SK-N-SH (cell line): ENCODE results near the gene AOC1. TPM values are rescaled to one million over a fixed set of nuclear protein-coding genes. Genes with fewer than 3 reads are reported as not detected.

Source experiments
- CTCF ChIA-PET: fragments of 300-600, 350-600 bp; formaldehyde crosslinking; extraction: SDS; loops from one replicate; lab custom pipeline; 2021; lab: Yijun Ruan, JAX
- POLR2A ChIA-PET: fragments of 350-600 bp; sonication (Branson Sonifier 250); formaldehyde crosslinking; extraction: SDS; loops from one replicate; lab custom pipeline; 2020; ENCODE audit warnings: antibody characterized with exemption, inconsistent platforms; lab: Yijun Ruan, JAX
- DNase-seq: peaks from one replicate; pipeline ENCODE4 v3.0.0; 2012
- H2AFZ ChIP-seq: fragments of 200-600 bp; sonication (generic); 2 replicates; pipeline ENCODE4 v1.8.1; 2016; ENCODE audit warnings: antibody characterized with exemption, mild to moderate bottlenecking, low read depth
- H3F3A ChIP-seq: fragments of 200-600 bp; sonication (generic); replicated peaks from 2 replicates; pipeline ENCODE3; 2016; ENCODE audit warnings: antibody characterized with exemption, mild to moderate bottlenecking; ENCODE audit not compliant: insufficient read depth
- H3K27ac ChIP-seq, 2 experiments: fragments of 200-500 bp in 1 of 2; fragments of 200-600 bp in 1 of 2; sonication (Bioruptor generic) in 1 of 2; sonication (generic), shearing (Covaris generic) in 1 of 2; 2 replicates each; pipeline versions ENCODE4 v1.5.1 to v1.6.1; 2014 to 2016; ENCODE audit warnings: low read depth in 2 of 2, inconsistent platforms in 1 of 2, low read length in 1 of 2, mild to moderate bottlenecking in 1 of 2, mixed read lengths in 1 of 2
- H3K27me3 ChIP-seq: fragments of 200-600 bp; sonication (generic), shearing (Covaris generic); 2 replicates; pipeline ENCODE4 v1.6.1; 2016; ENCODE audit warnings: mixed run types; ENCODE audit not compliant: insufficient read depth
- H3K36me3 ChIP-seq, 2 experiments: fragments of 200-500 bp in 1 of 2; fragments of 200-600 bp in 1 of 2; sonication (Bioruptor generic) in 1 of 2; sonication (generic) in 1 of 2; replicated peaks in 1 of 2; 2 replicates each; pipeline versions ENCODE3 to v1.5.1; 2014 to 2016; ENCODE audit warnings: low read length in 1 of 2, mild to moderate bottlenecking in 1 of 2; ENCODE audit not compliant: insufficient read depth in 2 of 2, control insufficient read depth in 1 of 2
- H3K4me1 ChIP-seq, 2 experiments: fragments of 200-500 bp in 1 of 2; fragments of 200-600 bp in 1 of 2; sonication (Bioruptor generic) in 1 of 2; sonication (generic), shearing (Covaris generic) in 1 of 2; 2 replicates each; pipeline versions ENCODE4 v1.5.1 to v1.6.1; 2014 to 2016; ENCODE audit warnings: low read depth in 1 of 2, low read length in 1 of 2, mixed run types in 1 of 2; ENCODE audit not compliant: insufficient read depth in 2 of 2, control insufficient read depth in 1 of 2
- H3K4me2 ChIP-seq: fragments of 200-600 bp; sonication (generic), shearing (Covaris generic); 2 replicates; pipeline ENCODE4 v1.6.1; 2017; ENCODE audit warnings: mixed run types
- H3K4me3 ChIP-seq, 2 experiments: fragments of 200-500 bp in 1 of 2; fragments of 200-600 bp in 1 of 2; sonication (Bioruptor generic) in 1 of 2; sonication (generic), shearing (Covaris generic) in 1 of 2; 2 replicates each; pipeline versions ENCODE4 v1.5.1 to v1.8.1; 2014 to 2016; ENCODE audit warnings: low read depth in 2 of 2, inconsistent platforms in 1 of 2, low read length in 1 of 2, mild to moderate bottlenecking in 1 of 2, mixed read lengths in 1 of 2, moderate library complexity in 1 of 2
- H3K79me2 ChIP-seq: fragments of 200-600 bp; sonication (generic); 2 replicates; pipeline ENCODE4 v1.8.1; 2017; ENCODE audit warnings: mild to moderate bottlenecking; ENCODE audit not compliant: insufficient read depth
- H3K9ac ChIP-seq: fragments of 200-600 bp; sonication (generic); 2 replicates; pipeline ENCODE4 v1.6.1; 2017; ENCODE audit warnings: mixed run types
- H3K9me2 ChIP-seq: fragments of 200-600 bp; sonication (generic); 2 replicates; pipeline ENCODE4 v1.6.1; 2017; ENCODE audit warnings: mixed run types
- H3K9me3 ChIP-seq: fragments of 200-600 bp; sonication (generic); 2 replicates; pipeline ENCODE4 v1.6.1; 2017; ENCODE audit warnings: mixed run types, mild to moderate bottlenecking, moderate library complexity
- H4K20me1 ChIP-seq: fragments of 200-600 bp; sonication (generic); 2 replicates; pipeline ENCODE4 v1.6.1; 2017; ENCODE audit warnings: mild to moderate bottlenecking, mixed run types; ENCODE audit not compliant: insufficient read depth
- CHD2 ChIP-seq: fragments of 150-350 bp; IDR thresholded peaks from 2 replicates; pipeline ENCODE4 v1.6.1; 2018; ENCODE audit warnings: low read length; ENCODE audit not compliant: partially characterized antibody
- CTCF ChIP-seq: fragments of 200-600 bp; sonication (generic); IDR thresholded peaks from 2 replicates; pipeline ENCODE4 v1.6.1; 2017; ENCODE audit warnings: antibody characterized with exemption, mild to moderate bottlenecking, moderate library complexity
- EZH2phosphoT487 ChIP-seq: fragments of 200-600 bp; sonication (generic); IDR thresholded peaks from 2 replicates; pipeline ENCODE4 v1.6.1; 2017; ENCODE audit warnings: low read depth, mixed run types, mild to moderate bottlenecking, antibody characterized with exemption, moderate library complexity, borderline replicate concordance
- FOXJ3 ChIP-seq: sonication (generic); formaldehyde crosslinking; IDR thresholded peaks from 2 replicates; pipeline ENCODE4 v1.5.1; 2020; ENCODE audit warnings: mild to moderate bottlenecking, missing genetic modification reagents
- FOXM1 ChIP-seq: IDR thresholded peaks from 2 replicates; pipeline ENCODE4 v1.4.0; 2012; ENCODE audit warnings: low read depth, mild to moderate bottlenecking
- GABPA ChIP-seq: IDR thresholded peaks from 2 replicates; pipeline ENCODE4 v1.4.0; 2012; ENCODE audit warnings: low read depth, mild to moderate bottlenecking
- GATA2 ChIP-seq: sonication (generic); formaldehyde crosslinking; IDR thresholded peaks from 2 replicates; pipeline ENCODE4 v1.5.0; 2020; ENCODE audit warnings: mild to moderate bottlenecking, missing genetic modification reagents
- IRF3 ChIP-seq: fragments of 150-350 bp; IDR thresholded peaks from 2 replicates; pipeline ENCODE4 v1.6.1; 2016; ENCODE audit warnings: mild to moderate bottlenecking, low read depth, low read length
- JUND ChIP-seq: IDR thresholded peaks from 2 replicates; pipeline ENCODE4 v1.4.0; 2012
- RAD21 ChIP-seq: IDR thresholded peaks from 2 replicates; pipeline ENCODE4 v1.6.1; 2012; ENCODE audit warnings: mild to moderate bottlenecking, low read length
- REST ChIP-seq: IDR thresholded peaks from 2 replicates; pipeline ENCODE4 v1.6.1; 2012; ENCODE audit warnings: mild to moderate bottlenecking, low read depth, low read length, moderate library complexity
- RFX5 ChIP-seq: IDR thresholded peaks from 2 replicates; pipeline ENCODE4 v1.6.1; 2012; ENCODE audit warnings: mild to moderate bottlenecking, improper control_type of control experiment, low read length
- RXRA ChIP-seq: IDR thresholded peaks from 2 replicates; pipeline ENCODE4 v1.4.0; 2012; ENCODE audit warnings: low read depth, mild to moderate bottlenecking, borderline replicate concordance
- TAF1 ChIP-seq: IDR thresholded peaks from 2 replicates; pipeline ENCODE4 v1.6.1; 2012; ENCODE audit warnings: low read depth, mild to moderate bottlenecking, low read length, moderate library complexity, borderline replicate concordance
- YY1 ChIP-seq: IDR thresholded peaks from 2 replicates; pipeline ENCODE4 v1.4.0; 2012; ENCODE audit warnings: low read depth, mild to moderate bottlenecking
- WGBS: methylation state at CpG from one replicate; pipeline ENCODE4 v1.1.6; 2017; ENCODE audit warnings: low lambda C conversion rate; 5-methylcytosine and 5-hydroxymethylcytosine counted together
- polyA plus RNA-seq, 3 experiments: library from polyadenylated mRNA; depleted of rRNA; stranded (reverse); fragments of >200 nt; gene quantifications; 2 replicates each; pipeline ENCODE4 v1.2.3, GENCODE V29; 2012

The AOC1 gene
- polyA plus RNA-seq, 1 of the 3 experiments (the other 2 are of a cell fraction) = not detected

- TF ChIP-seq IRF3 = no peak
- no peak for TF ChIP-seq RAD21
- TF ChIP-seq CHD2 = no peak
- no peak for TF ChIP-seq EZH2phosphoT487
- no peak for TF ChIP-seq FOXJ3 (CRISPR knock-in tag)
- no peak for TF ChIP-seq YY1
- no peak for TF ChIP-seq GATA2 (CRISPR knock-in tag)
Measured at GRCh38 chr7:150849204-150849775, 3.0 kb upstream of the AOC1 start (continued).

- H2AFZ ChIP-seq = no peak overlapping the region
- DNase-seq = no peak
- CTCF ChIA-PET = interaction anchor here (1.6 to 2.0 kb wide), 3 partner anchors 21 to 72 kb away, joined by 4 to 5 read pairs (median 5); no protein-coding TSS in a partner anchor
Measured at GRCh38 chr7:150850273-150850672, 2.0 kb upstream of the AOC1 start.

More at GRCh38 chr7:150850273-150850672, 2.0 kb upstream of the AOC1 start:
- Histone ChIP-seq H3K27me3 (peaks cover 12% of the 10 kb centered on the region; the same call in 1 of the 2 replicates), H3K27ac (no peak overlapping the region), H3K79me2 (no peaks in the 10 kb centered on the region), H3F3A (no peaks in the 10 kb centered on the region), H3K9ac (no peak overlapping the region), H3K9me3 (no peaks in the 10 kb centered on the region)
- POLR2A ChIA-PET = no interaction called here
- 36% methylated on average over 5 of the region's 5 CpGs for WGBS
- TF ChIP-seq RFX5 (no peak), CTCF (no peak), GABPA (no peak), EZH2phosphoT487 (no peak), GATA2 (CRISPR knock-in tag) (no peak), RAD21 (no peak), TAF1 (no peak), JUND (no peak), REST (no peak), FOXM1 (no peak), RXRA (no peak)
- TF ChIP-seq, all 33 proteins: peak for 0
- peaks cover 0 to 18% of the 10 kb centered on the region in 2 experiments; a peak in 1 of 4 replicates for H3K4me1 ChIP-seq
- no peaks in the 10 kb centered on the region for H4K20me1 ChIP-seq
- no peaks in the 10 kb centered on the region for H3K36me3 ChIP-seq
- no peaks in the 10 kb centered on the region for H3K9me2 ChIP-seq
- H3K4me2 ChIP-seq = no peak overlapping the region
- no peak overlapping the region for H3K4me3 ChIP-seq
